Right lobe of liver (tissue), 6 donors: Measurements from ENCODE around the gene VHLL. TPM values are rescaled to one million over a fixed set of nuclear protein-coding genes. Genes with fewer than 3 reads are reported as not detected.

Experiments used
- ATAC-seq, 4 donors: fragments of 200-7000 bp; cut with Tn5 transposase; one replicate each; pipeline ENCODE4 v1.9.1; 2020; ENCODE audit warnings: mild to moderate bottlenecking in 4 of 4, moderate library complexity in 4 of 4
- DNase-seq, 3 donors: peaks; one replicate each; pipeline ENCODE4 v3.0.0-alpha.2; 2020
- H3K27ac ChIP-seq, 3 donors: fragments of 200-600 bp; one replicate each; pipeline ENCODE4 v1.8.0; 2022
- H3K27me3 ChIP-seq, 2 donors: fragments of 200-600 bp; one replicate each; pipeline ENCODE4 v1.8.0; 2022
- H3K36me3 ChIP-seq, 4 donors: fragments of 200-600 bp; sonication (generic) in 1 of 4; one replicate each; pipeline versions ENCODE4 v1.5.1 to v1.8.0; 2017 to 2022; ENCODE audit warnings: control low read depth in 1 of 4
- H3K4me1 ChIP-seq, 4 donors: fragments of 200-600 bp; sonication (generic) in 1 of 4; one replicate each; pipeline versions ENCODE4 v1.5.1 to v1.8.0; 2017 to 2022; ENCODE audit warnings: control low read depth in 1 of 4
- H3K4me3 ChIP-seq, 3 donors: fragments of 200-600 bp; one replicate each; pipeline ENCODE4 v1.8.0; 2022
- H3K9me3 ChIP-seq, 4 donors: fragments of 200-600 bp; sonication (generic) in 1 of 4; one replicate each; pipeline versions ENCODE4 v1.5.1 to v1.8.0; 2017 to 2022; ENCODE audit warnings: control low read depth in 1 of 4
- CTCF ChIP-seq, 4 donors: fragments of 200-600 bp in 3 of 4; fragments of 450-650 bp in 1 of 4; IDR thresholded peaks; one replicate each; pipeline versions ENCODE4 v1.5.1 to v1.8.0; 2016 to 2022; ENCODE audit warnings: antibody characterized with exemption in 4 of 4, mild to moderate bottlenecking in 2 of 4
- POLR2A ChIP-seq: fragments of 450-650 bp; IDR thresholded peaks from one replicate; pipeline ENCODE4 v1.6.1; 2017; ENCODE audit warnings: antibody characterized with exemption, mild to moderate bottlenecking
- WGBS: methylation state at CpG from one replicate; pipeline ENCODE4 v1.1.6; 2018; ENCODE audit warnings: low coverage, low lambda C conversion rate; ENCODE audit not compliant: insufficient coverage; ENCODE audit errors: missing lambda C conversion rate; 5-methylcytosine and 5-hydroxymethylcytosine counted together
- intact Hi-C, 2 donors: fragments of 100-400 bp; cut with DNase I; formaldehyde crosslinking; loops; one replicate each; pipeline versions ENCODE4 v1.11.2 to v1.14.1; 2022
- total RNA-seq, 6 experiments: library from RNA; depleted of rRNA in 2 of 6; stranded (reverse); fragments of >200 nt in 2 of 6; fragmentation: NEBNext Ultra II Directional in 3 of 6; extraction: Animal tissue kit (Norgen Biotek cat#: 25700) in 3 of 6; gene quantifications; one replicate each; pipeline versions ENCODE4 v1.1.0 to v1.2.4, GENCODE V29; 2016 to 2023
- donor health status: DM: no; HTN: yes; CAD: no.
- donor health status: DM: no; HTN: no; CAD: no.
- donor health status: DM: no; HTN: no; CAD: no.
- donor health status: DM: no; HTN: yes; CAD: no.
- donor health status: DM: no; HTN: yes; CAD: no.

The VHLL gene
- total RNA-seq, 6 experiments from 2014 or later, result not detected

DNA sequence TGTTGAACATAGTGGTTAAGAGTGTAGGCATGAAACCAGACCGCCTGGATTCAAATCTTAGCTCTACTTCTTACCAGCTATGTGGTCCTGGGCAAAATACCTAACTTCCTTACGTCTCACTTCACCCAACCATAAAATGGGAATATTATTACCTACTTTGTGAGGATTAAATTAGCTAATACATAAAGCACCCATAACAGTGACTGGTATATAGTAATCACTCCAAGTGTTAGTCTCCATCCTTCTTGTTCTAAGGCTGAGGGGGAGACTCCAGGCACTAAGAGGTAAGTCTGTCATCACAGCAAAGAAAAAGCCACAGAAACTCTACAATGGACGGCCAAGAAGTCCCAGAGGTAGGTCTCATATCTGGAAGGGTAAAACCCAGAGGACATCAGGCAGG, 19.3 kb downstream of the VHLL start:
- Histone ChIP-seq H3K27ac (no peak overlapping the region), H3K4me1 (peaks cover 0 to 54% (median 9%) of the 10 kb centered on the region in 4 donors), H3K4me3 (no peak overlapping the region), H3K36me3 (peaks cover 6 to 28% (median 13%) of the 10 kb centered on the region in 4 donors), H3K9me3 (no peaks in the 10 kb centered on the region), H3K27me3 (no peaks in the 10 kb centered on the region)
- ATAC-seq (no peak), DNase-seq (no peak)
- intact Hi-C loops, result no loop called here
- WGBS, result 85% methylated on average over 3 of the region's 3 CpGs
- TF ChIP-seq POLR2A (no peak), CTCF (IDR thresholded peaks at IDR 0.05) (no peak)

DNA sequence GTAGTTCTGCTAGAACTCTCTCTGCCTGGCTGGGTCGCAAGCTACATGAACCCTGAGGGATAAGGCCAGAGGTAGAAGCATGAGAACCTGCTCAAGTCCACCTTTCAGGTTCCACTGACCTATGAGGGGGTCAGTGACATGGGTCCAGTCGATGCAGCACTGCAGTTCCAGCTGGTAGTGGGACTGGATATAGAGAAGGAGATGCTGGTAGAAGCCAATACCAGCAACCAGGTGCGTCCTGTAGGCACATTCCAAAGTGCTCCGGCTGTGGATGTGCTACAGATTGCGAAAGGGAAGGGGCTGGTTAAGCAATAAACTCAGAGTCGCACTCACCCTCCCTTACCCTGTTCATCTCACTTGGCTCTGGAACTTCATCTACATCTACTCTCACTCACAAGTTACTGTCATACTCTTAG, 22.1 kb downstream of the VHLL start:
- ATAC-seq, result peak; percentile 80 to 94 (median 90)

DNA sequence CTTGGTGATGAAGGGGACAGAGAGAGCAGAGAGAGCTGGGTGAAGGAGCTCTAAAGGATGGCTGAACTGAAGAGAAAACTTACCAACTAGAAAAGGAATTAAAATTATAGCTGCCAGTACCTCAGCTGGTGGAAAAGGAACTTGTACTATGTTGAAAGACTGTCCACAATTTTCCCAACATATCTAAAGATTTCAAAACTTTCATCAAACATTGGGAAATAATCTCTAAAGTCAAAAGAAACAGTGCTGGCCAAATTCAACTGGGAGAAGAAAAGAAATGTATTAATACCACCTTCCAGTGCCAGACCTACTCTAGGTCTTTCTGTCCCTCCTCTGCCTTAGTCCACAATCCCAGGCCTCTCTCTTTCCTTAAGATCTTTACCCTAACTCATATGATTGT, 22.6 kb downstream of the VHLL start:
- ATAC-seq (peak in 2 of 4 donors; percentile 53 to 63), DNase-seq (no peak)
- peaks cover 0 to 46% (median 5%) of the 10 kb centered on the region in 4 donors for H3K4me1 ChIP-seq
- no peaks in the 10 kb centered on the region for H3K27me3 ChIP-seq
- intact Hi-C loops, result no loop called here
- H3K9me3 ChIP-seq, result no peaks in the 10 kb centered on the region
- peaks cover 9 to 60% (median 30%) of the 10 kb centered on the region in 4 donors for H3K36me3 ChIP-seq
- TF ChIP-seq CTCF (IDR thresholded peaks at IDR 0.05) (no peak), POLR2A (no peak)
- peak overlapping the region in 1 of 3 donors; percentile 8 for H3K4me3 ChIP-seq
- peak overlapping the region in 1 of 3 donors; percentile 65 for H3K27ac ChIP-seq

More for the DNA sequence above, 22.1 kb downstream of the VHLL start:
- TF ChIP-seq POLR2A (no peak), CTCF (IDR thresholded peaks at IDR 0.05) (no peak)
- DNase-seq, result peak; percentile 40 to 75 (median 73)
- WGBS, result 29% methylated on average over 6 of the region's 6 CpGs
- peaks cover 9 to 56% (median 30%) of the 10 kb centered on the region in 4 donors for H3K36me3 ChIP-seq
- peak overlapping the region in 1 of 3 donors; percentile 65 for H3K27ac ChIP-seq
- intact Hi-C loops, result no loop called here
- H3K9me3 ChIP-seq, result no peaks in the 10 kb centered on the region
- peak overlapping the region in 1 of 3 donors; percentile 8 for H3K4me3 ChIP-seq
- H3K4me1 ChIP-seq, result peaks cover 0 to 46% (median 6%) of the 10 kb centered on the region in 4 donors
- no peaks in the 10 kb centered on the region for H3K27me3 ChIP-seq

GRCh38 chr1:156270314-156270713, 28.8 kb downstream of the VHLL start:
- DNase-seq (no peak), ATAC-seq (no peak)
- intact Hi-C loops, result no loop called here
- 100% methylated on average over 2 of the region's 3 CpGs for WGBS
- Histone ChIP-seq H3K27ac (no peak overlapping the region), H3K4me3 (no peak overlapping the region), H3K9me3 (no peaks in the 10 kb centered on the region), H3K27me3 (no peaks in the 10 kb centered on the region), H3K4me1 (peaks cover 0 to 18% (median 0%) of the 10 kb centered on the region in 4 donors), H3K36me3 (peaks cover 0 to 88% (median 42%) of the 10 kb centered on the region in 4 donors)
- TF ChIP-seq POLR2A (no peak), CTCF (IDR thresholded peaks at IDR 0.05) (no peak)

GRCh38 chr1:156268336-156268735, 30.8 kb downstream of the VHLL start:
- Histone ChIP-seq H3K4me1 (peaks cover 0 to 13% (median 0%) of the 10 kb centered on the region in 4 donors), H3K36me3 (peaks cover 0 to 81% (median 37%) of the 10 kb centered on the region in 4 donors), H3K9me3 (no peaks in the 10 kb centered on the region), H3K4me3 (no peak overlapping the region), H3K27ac (no peak overlapping the region), H3K27me3 (no peaks in the 10 kb centered on the region)
- ATAC-seq (no peak), DNase-seq (no peak)
- 80% methylated on average over 3 of the region's 4 CpGs for WGBS
- intact Hi-C loops, result no loop called here
- TF ChIP-seq POLR2A, result no peak
- no peak for TF ChIP-seq CTCF (IDR thresholded peaks at IDR 0.05)
